Stimulated activated CD8-positive, alpha-beta memory T cell treated with anti-CD3 and anti-CD28 coated beads, Interleukin-15, amount 100 ng/mL, for 24 hours (primary cell): Measurements from ENCODE around the gene ZACN.

ENCODE experiments used
- DNase-seq: peaks from one replicate; pipeline ENCODE4 v3.0.0-alpha.2; 2020; ENCODE audit warnings: low read depth

ZACN gene

GRCh38 chr17:76082326-76083251, 3.6 kb downstream of the ZACN start:
- no peak for DNase-seq

DNA sequence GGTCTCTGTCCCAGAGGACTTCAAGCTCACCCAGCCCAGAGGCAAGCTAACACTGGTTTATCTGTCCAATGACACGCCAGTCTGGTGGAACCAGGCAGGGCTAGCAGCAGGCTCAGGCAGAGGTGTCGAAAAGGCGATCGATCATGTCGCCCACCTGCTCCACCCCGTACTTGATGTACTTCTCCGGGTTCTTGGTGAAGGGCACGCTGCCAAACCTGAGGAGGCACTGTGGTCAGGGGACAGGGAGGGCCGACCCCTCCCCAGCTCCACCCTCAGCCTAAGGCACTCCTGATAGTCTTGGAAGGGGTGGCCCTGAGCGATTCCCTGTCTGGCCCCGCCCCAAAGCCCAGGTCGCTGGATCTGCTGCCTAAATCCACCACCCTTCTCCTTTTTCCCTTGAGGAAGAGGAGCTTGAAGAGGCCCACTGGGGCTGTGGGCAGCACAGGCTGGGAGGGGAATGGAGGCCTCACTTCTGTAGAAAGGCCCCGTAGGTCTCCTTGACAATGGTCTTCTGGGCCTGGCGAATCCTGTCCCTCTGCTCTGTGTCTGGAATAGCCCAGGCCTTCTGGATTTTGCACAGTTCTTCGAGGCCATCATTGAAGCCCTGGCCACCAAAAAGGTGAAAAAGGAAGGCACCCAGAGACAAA, 4.7 kb downstream of the ZACN start:
- DNase-seq = no peak

- no peak for DNase-seq
Measured at GRCh38 chr17:76085066-76085730, 6.2 kb downstream of the ZACN start.

GRCh38 chr17:76085731-76086366, 6.9 kb downstream of the ZACN start:
- DNase-seq = no peak

GRCh38 chr17:76086384-76086783, 7.4 kb downstream of the ZACN start:
- no peak for DNase-seq

GRCh38 chr17:76087531-76087930, 8.5 kb downstream of the ZACN start:
- DNase-seq = no peak

- DNase-seq = no peak
Measured at GRCh38 chr17:76088041-76088867, 9.3 kb downstream of the ZACN start.

DNA sequence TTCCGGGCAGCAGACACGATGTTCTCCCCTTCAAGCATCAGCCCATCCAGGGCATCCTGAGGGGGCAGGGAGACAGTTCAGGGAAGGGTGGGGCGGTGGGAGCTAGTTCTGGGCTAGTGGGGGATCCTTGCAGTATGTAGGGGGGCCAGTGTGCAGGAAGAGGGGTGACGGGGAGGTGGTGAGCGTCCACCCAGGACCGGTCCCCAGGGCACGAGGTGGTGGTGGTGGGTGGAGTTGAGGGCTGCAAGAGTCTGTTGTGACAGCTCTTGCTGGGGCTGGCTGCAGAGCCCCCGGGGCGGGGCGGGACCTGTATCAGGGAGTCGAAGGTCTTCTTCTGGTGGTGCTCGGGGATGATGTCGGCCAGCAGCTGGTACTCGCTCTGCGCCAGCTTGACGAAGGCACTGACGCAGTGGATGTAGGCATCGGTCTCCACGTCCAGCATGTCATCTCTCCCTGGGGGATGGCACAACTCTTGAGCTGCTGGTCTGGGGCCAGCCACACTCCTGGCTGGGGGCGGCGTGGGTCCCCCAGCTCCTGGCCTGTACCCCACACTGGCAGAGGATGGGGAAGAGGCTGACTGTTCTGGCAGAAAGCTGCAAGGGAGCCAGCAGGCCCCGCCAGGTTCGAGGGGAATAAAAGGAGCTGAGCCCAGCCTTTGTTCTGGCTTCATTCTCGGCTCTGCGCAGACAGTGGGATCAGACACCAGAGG, 10.0 kb downstream of the ZACN start:
- DNase-seq = no peak

- DNase-seq = no peak
Measured at GRCh38 chr17:76089680-76090516, 10.9 kb downstream of the ZACN start.

DNA sequence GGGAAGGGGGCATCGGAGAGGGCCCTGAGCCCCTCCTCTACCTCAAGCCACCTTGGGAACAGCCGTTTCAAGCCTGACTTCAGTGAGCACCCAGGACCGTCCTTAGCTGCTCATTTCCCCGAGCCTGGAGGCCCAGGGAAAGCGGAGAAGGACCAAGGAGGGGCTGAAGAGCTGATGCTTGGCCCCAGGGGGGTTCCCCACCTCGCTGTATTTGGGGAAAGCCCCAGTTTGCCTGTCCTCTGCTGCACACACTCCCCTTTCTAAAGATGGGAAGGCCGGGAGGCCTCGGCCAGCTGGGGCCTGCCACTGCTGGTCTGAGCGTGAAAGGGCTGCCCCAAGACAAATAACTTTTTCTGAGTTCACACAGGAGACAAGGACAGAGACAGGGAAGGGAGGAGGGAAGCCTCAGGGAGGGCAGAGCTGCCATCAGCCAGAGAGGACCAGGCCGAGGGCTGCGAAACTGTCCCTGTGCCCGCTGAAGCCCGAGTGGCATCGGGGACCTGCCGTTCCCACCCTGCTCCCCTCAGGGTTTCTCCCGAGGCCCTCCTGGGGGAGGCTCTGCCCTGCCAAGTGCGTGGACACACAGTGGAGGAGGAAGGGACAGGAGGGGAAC, 11.6 kb downstream of the ZACN start:
- DNase-seq = no peak

DNA sequence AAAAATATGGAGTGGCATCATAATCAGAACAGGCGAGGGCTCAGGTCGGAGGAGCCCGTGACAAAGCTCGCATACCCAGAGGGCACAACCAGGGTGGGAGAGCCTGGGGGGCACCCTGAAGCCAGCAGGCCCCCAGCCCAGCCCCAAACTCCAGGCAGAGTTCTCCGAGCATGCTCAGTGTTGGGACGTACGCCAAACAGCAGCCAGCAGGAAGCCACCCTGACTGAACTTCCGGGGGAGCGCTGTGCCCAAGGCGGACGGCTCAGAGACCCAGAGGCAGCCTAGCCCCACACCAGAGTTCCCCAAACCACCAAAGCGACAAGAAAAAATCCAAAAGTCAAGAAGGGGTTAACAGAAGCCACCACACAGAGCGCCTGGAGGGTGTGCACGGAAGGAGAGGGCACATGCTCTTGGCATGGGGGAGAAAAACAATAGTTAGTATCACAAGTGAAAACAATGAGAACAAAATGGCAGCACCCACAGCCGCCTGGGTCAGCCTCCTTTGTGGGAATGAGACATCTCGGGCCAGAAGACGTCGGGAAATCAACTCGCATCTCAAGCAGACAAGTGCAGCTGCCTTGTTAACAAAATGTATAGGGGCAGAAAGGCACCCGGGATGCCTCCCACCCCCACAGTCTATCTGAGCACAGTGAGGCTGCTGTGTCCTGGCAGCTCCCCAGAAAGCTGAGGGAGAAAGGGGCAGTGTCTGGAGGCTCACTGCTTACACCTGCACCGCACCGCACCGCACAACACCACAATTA, 12.7 kb downstream of the ZACN start:
- no peak for DNase-seq

DNA sequence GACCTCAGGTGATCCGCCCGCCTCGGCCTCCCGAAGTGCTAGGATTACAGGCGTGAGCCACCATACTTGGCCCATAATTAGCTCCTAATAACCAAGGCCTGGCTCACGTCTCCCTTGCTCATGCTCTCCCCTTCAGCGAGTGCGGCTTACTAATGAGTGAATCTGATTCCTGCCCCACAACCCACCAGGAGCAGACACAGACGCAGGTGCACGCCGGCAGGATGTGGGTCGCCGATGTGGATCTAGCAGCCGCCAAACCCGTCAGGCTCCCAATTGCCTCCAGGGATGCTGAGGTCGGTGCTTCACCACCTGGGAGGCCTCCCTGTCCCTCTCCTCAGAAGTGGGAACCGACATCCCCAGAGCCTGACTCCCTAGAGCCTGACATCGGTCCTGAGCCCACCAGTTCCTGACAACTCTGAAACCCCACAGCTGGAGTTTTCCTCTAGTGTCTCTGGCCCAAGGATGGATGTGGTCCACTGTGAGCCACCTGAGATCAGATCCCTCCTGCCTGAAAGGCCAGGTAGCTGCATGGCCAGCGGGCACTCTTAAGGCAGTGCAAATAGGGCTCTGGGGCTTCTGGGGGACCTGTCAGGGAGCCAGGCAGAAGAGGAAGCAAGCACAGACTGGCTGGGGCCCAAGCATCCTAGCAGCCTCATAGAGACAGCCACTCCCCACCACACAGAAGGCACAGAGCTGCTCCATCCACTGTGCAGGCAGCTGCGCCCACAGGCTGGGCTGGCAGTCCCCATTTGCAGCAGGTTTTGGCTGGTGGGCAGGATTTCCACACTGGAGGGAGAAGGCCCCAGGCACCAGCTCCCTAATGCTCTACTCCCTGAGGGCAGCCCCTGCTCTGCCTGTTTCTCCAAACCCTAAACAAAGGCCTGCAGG, 13.8 kb downstream of the ZACN start:
- no peak for DNase-seq

DNA sequence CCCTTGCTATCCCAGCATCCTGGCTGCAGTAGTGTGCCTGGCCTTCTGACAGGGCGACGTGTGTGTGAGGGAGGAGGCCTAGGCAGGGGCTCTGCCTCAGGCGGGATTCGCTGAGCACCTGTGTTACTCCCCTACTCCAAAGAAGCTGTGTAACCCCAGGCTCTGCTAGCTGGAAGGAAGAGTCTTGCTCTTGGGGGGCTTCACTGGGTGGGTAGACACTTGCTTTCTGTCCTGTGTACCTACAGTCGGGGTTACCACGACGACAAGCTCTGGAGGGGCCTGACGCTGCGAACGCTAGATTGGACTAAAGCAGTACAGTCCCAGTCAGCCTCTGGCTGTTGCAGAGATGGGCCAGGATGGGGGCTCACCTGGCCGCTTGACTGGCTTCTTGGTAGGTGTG, 15.1 kb downstream of the ZACN start:
- no peak for DNase-seq

- no peak for DNase-seq
Measured at GRCh38 chr17:76095943-76096342, 17.0 kb downstream of the ZACN start.

DNA sequence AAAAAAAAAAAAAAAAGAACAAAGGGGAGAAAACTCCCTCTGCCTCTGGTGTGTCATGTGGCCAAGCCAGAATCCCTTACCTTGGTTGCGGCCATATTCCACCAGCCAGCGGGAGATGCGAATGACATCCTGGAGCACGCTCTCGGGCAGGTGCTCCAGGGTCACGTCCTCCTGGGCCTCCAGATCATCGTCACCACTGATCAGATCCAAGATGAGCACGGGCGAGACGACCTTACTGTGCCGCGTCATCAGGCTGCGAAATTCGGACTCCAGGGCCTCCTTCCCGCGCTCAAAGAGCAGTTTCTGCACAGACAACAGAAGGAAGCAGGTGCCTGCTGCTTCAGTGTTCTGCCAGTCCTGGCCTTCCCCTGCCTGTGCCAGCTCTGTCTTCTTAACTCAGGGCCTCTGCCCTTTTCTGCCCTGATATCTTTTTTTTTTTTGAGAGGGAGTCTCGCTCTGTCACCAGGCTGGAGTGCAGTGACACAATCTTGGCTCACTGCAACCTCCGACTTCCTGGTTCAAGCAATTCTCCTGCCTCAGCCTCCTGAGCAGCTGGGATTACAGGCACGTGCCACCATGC, 18.8 kb downstream of the ZACN start:
- no peak for DNase-seq

DNA sequence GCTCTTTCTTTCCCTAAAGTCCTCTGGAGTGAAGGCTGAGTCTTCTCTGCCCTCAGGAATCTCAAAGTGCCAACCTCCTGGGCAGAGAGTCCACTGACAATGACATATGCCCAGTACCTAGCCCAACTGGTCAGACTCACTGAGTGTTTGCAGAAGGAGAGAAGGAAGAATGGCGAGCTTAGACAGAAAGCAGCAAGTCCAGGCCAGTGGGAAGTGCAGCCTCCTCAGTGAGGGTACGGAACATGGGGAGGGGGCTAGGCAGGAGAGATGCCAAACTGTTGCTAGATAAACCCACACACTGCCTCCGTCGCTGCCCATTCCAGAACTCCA, 23.9 kb downstream of the ZACN start:
- DNase-seq = no peak
